ENCODE data around the gene NT5M.
"Not testable (repeated sequence)": the region's sequence is repeated elsewhere in the genome, so short reads cannot be mapped to it uniquely, and the experiment has no call there.

The NT5M gene

GRCh38 chr17:17303010-17303846 lies at the start of gene NT5M:
NT5M (plus strand) TSS chr17:17303373; CDS start chr17:17303551, 178 bp downstream.
- FAIRE-seq = no peak

- FAIRE-seq = no peak
Measured at GRCh38 chr17:17253406-17253805, 49.8 kb upstream of the NT5M start.

GRCh38 chr17:17254036-17254435 lies 49.1 kb upstream of the NT5M start:
- FAIRE-seq = no peak

GRCh38 chr17:17255689-17256088 lies 47.5 kb upstream of the NT5M start:
- FAIRE-seq = not testable (repeated sequence)

GRCh38 chr17:17256316-17256715 lies 46.9 kb upstream of the NT5M start:
- FAIRE-seq = peak; percentile 13

- no peak for FAIRE-seq
Measured at GRCh38 chr17:17258011-17258410, 45.2 kb upstream of the NT5M start.

GRCh38 chr17:17258998-17259397 lies 44.2 kb upstream of the NT5M start:
- FAIRE-seq = no peak

- no peak for FAIRE-seq
Measured at GRCh38 chr17:17264430-17264829, 38.7 kb upstream of the NT5M start.

- FAIRE-seq = no peak
Measured at GRCh38 chr17:17269926-17270773, 33.0 kb upstream of the NT5M start.

GRCh38 chr17:17275971-17276370 lies 27.2 kb upstream of the NT5M start:
- FAIRE-seq = no peak

- not testable (repeated sequence) for FAIRE-seq
Measured at GRCh38 chr17:17277431-17277830, 25.7 kb upstream of the NT5M start.

GRCh38 chr17:17279316-17279715 lies 23.9 kb upstream of the NT5M start:
- FAIRE-seq = no peak

GRCh38 chr17:17280613-17281549 lies 22.3 kb upstream of the NT5M start, which contains the start of gene COPS3:
COPS3 (minus strand) TSS chr17:17281246; CDS start chr17:17281186, 60 bp downstream.
- peak; percentile 74 for FAIRE-seq

- FAIRE-seq = no peak
Measured at GRCh38 chr17:17285951-17286350, 17.2 kb upstream of the NT5M start.

- no peak for FAIRE-seq
Measured at GRCh38 chr17:17289086-17289485, 14.1 kb upstream of the NT5M start.

GRCh38 chr17:17289701-17290100 lies 13.5 kb upstream of the NT5M start:
- no peak for FAIRE-seq

- no peak for FAIRE-seq
Measured at GRCh38 chr17:17295141-17295540, 8.0 kb upstream of the NT5M start.

- no peak for FAIRE-seq
Measured at GRCh38 chr17:17297217-17297616, 6.0 kb upstream of the NT5M start.

GRCh38 chr17:17298108-17298507 lies 5.1 kb upstream of the NT5M start:
- FAIRE-seq = no peak

- peak; percentile 95 for FAIRE-seq
Measured at GRCh38 chr17:17300624-17301568, 2.3 kb upstream of the NT5M start.

- FAIRE-seq = not testable (repeated sequence)
Measured at GRCh38 chr17:17301659-17302058, 1.5 kb upstream of the NT5M start.

All from TTC549 (cell line).